GM18502 (cell line): ENCODE data around the gene MAD1L1.

Experiments used
- ATAC-seq: cut with Tn5 transposase; IDR thresholded peaks from one replicate; pipeline ENCODE4 v1.9.1; 2021; ENCODE audit warnings: mild to moderate bottlenecking; ENCODE audit not compliant: unreplicated experiment, poor library complexity

MAD1L1 gene

GRCh38 chr7:2109936-2110609, 122.7 kb downstream of the MAD1L1 start:
- no peak for ATAC-seq

GRCh38 chr7:2109251-2109872, 123.4 kb downstream of the MAD1L1 start:
- ATAC-seq, result no peak

- no peak for ATAC-seq
These were observed 124.1 kb downstream of the MAD1L1 start for GRCh38 chr7:2108501-2109250.

- no peak for ATAC-seq
These were observed 124.7 kb downstream of the MAD1L1 start for GRCh38 chr7:2108071-2108455.

- ATAC-seq, result no peak
These were observed 125.2 kb downstream of the MAD1L1 start for GRCh38 chr7:2107386-2108070.

GRCh38 chr7:2106924-2107323, 125.8 kb downstream of the MAD1L1 start:
- no peak for ATAC-seq

- no peak for ATAC-seq
These were observed 126.3 kb downstream of the MAD1L1 start for GRCh38 chr7:2106440-2106839.

- ATAC-seq, result no peak
These were observed 126.8 kb downstream of the MAD1L1 start for GRCh38 chr7:2105917-2106316.

GRCh38 chr7:2105280-2105679, 127.5 kb downstream of the MAD1L1 start:
- no peak for ATAC-seq

- ATAC-seq, result no peak
These were observed 128.0 kb downstream of the MAD1L1 start for GRCh38 chr7:2104716-2105115.

GRCh38 chr7:2104107-2104710, 128.5 kb downstream of the MAD1L1 start:
- no peak for ATAC-seq

- ATAC-seq, result no peak
These were observed 129.5 kb downstream of the MAD1L1 start for GRCh38 chr7:2103071-2103898.

- no peak for ATAC-seq
These were observed 130.4 kb downstream of the MAD1L1 start for GRCh38 chr7:2102375-2102723.

- no peak for ATAC-seq
These were observed 130.9 kb downstream of the MAD1L1 start for GRCh38 chr7:2101630-2102374.

- peak; percentile 70 for ATAC-seq
These were observed 132.2 kb downstream of the MAD1L1 start for GRCh38 chr7:2100278-2101208.

- ATAC-seq, result no peak
These were observed 133.4 kb downstream of the MAD1L1 start for GRCh38 chr7:2099048-2099957.

GRCh38 chr7:2098496-2098895, 134.2 kb downstream of the MAD1L1 start:
- ATAC-seq, result no peak
